ENCODE measurements around the gene ALK.

Gene ALK

GRCh38 chr2:29921560-29921915 is at the start of gene ALK:
TSS of gene ALK (minus strand) at chr2:29921586. CDS start at chr2:29920659, 927 bp downstream.
- FAIRE-seq (no peak), DNase-seq (ENCODE audit: insufficient read length, low spot score) (peak; percentile 79)
- TF ChIP-seq CTCF (IDR thresholded peaks at IDR 0.05; ENCODE audit: insufficient read depth, missing control alignments): no peak

- DNase-seq (ENCODE audit: insufficient read length, low spot score) (no peak), FAIRE-seq (no peak)
- no peak for TF ChIP-seq CTCF (IDR thresholded peaks at IDR 0.05; ENCODE audit: insufficient read depth, missing control alignments)
Observed at GRCh38 chr2:29966266-29966665, 44.9 kb upstream of the ALK start.

- FAIRE-seq (no peak), DNase-seq (ENCODE audit: insufficient read length, low spot score) (no peak)
- TF ChIP-seq CTCF (IDR thresholded peaks at IDR 0.05; ENCODE audit: insufficient read depth, missing control alignments): no peak
Observed at GRCh38 chr2:29963972-29964570, 42.7 kb upstream of the ALK start.

GRCh38 chr2:29962922-29963321 is 41.5 kb upstream of the ALK start:
- no peak for DNase-seq (ENCODE audit: insufficient read length, low spot score)
- no peak for TF ChIP-seq CTCF (IDR thresholded peaks at IDR 0.05; ENCODE audit: insufficient read depth, missing control alignments)
- FAIRE-seq: no peak

- FAIRE-seq: no peak
- TF ChIP-seq CTCF (IDR thresholded peaks at IDR 0.05; ENCODE audit: insufficient read depth, missing control alignments): no peak
- DNase-seq (ENCODE audit: insufficient read length, low spot score): no peak
Observed at GRCh38 chr2:29954316-29954715, 32.9 kb upstream of the ALK start.

GRCh38 chr2:29952973-29953372 is 31.6 kb upstream of the ALK start:
- no peak for TF ChIP-seq CTCF (IDR thresholded peaks at IDR 0.05; ENCODE audit: insufficient read depth, missing control alignments)
- no peak for DNase-seq (ENCODE audit: insufficient read length, low spot score)
- no peak for FAIRE-seq

- no peak for FAIRE-seq
- no peak for TF ChIP-seq CTCF (IDR thresholded peaks at IDR 0.05; ENCODE audit: insufficient read depth, missing control alignments)
- DNase-seq (ENCODE audit: insufficient read length, low spot score): no peak
Observed at GRCh38 chr2:29951576-29951975, 30.2 kb upstream of the ALK start.

Data from D721Med (cell line).